K562 (cell line): ENCODE results near the gene NUMB. TPM values are rescaled to one million over a fixed set of nuclear protein-coding genes. Genes with fewer than 3 reads are reported as not detected.

ENCODE experiments used
- ATAC-seq: fragments of 200-7000 bp; cut with Tn5 transposase; 3 replicates; pipeline ENCODE4 v1.9.1; 2020; ENCODE audit warnings: moderate library complexity
- BruUV-seq: library from RNA; stranded (reverse); fragments of 400-500 nt; replicated peaks from 2 replicates; lab custom pipeline; 2021; lab: Mats Ljungman, UMichigan
- CTCF ChIA-PET: fragments of 300-600 bp; formaldehyde crosslinking; extraction: SDS; loops from one replicate; lab custom pipeline; 2021; ENCODE audit warnings: low intra/inter-chr PET ratio; lab: Yijun Ruan, JAX
- POLR2A ChIA-PET: fragments of 300-600, 350-650 bp; sonication (Branson Sonifier 250); formaldehyde crosslinking; extraction: SDS; loops from one replicate; lab custom pipeline; 2021; ENCODE audit warnings: antibody characterized with exemption, inconsistent platforms; lab: Yijun Ruan, JAX
- DNase-seq, 4 experiments: peaks; one replicate each; pipeline versions ENCODE4 v3.0.0 to v3.0.0-alpha.2; 2011 to 2018; ENCODE audit warnings: low spot score in 3 of 4, mixed read lengths in 3 of 4; ENCODE audit errors: extremely low read depth in 1 of 4
- FAIRE-seq: peaks from 2 replicates; lab custom pipeline; 2011; peaks lifted over from hg19 to GRCh38; lab: Jason Lieb, UNC
- H2AFZ ChIP-seq: 2 replicates; pipeline ENCODE4 v1.6.0; 2011; ENCODE audit warnings: low read depth, low read length, control low read depth, inconsistent platforms
- H3K27ac ChIP-seq: fragments of 200-600 bp; 3 replicates; pipeline ENCODE4 v1.8.0; 2011; ENCODE audit warnings: low read depth, mild to moderate bottlenecking, control low read depth, inconsistent platforms, low read length, moderate library complexity, mixed read lengths; ENCODE audit errors: extremely low read depth
- H3K27me3 ChIP-seq, 2 experiments: fragments of 300-600 bp in 1 of 2; 2 replicates in 1 of 2; 3 replicates in 1 of 2; pipeline versions ENCODE4 v1.6.0 to v1.8.0; 2011; ENCODE audit warnings: inconsistent platforms in 2 of 2, low read length in 2 of 2, mild to moderate bottlenecking in 1 of 2, mixed read lengths in 1 of 2, moderate library complexity in 1 of 2; ENCODE audit not compliant: control insufficient read depth in 2 of 2, insufficient read depth in 2 of 2
- H3K36me3 ChIP-seq: fragments of 300-600 bp; 3 replicates; pipeline ENCODE4 v1.8.0; 2011; ENCODE audit warnings: mild to moderate bottlenecking, low read length, inconsistent platforms; ENCODE audit not compliant: control insufficient read depth, insufficient read depth
- H3K4me1 ChIP-seq, 2 experiments: fragments of 200-600 bp in 1 of 2; replicated peaks in 1 of 2; 2 replicates in 1 of 2; 3 replicates in 1 of 2; pipeline versions ENCODE4 v1.5.1 to v1.8.0; 2011; ENCODE audit warnings: inconsistent platforms in 2 of 2, low read length in 2 of 2, mild to moderate bottlenecking in 1 of 2, mixed read lengths in 1 of 2, moderate library complexity in 1 of 2; ENCODE audit not compliant: control insufficient read depth in 2 of 2, insufficient read depth in 2 of 2
- H3K4me2 ChIP-seq: 2 replicates; pipeline ENCODE4 v1.6.1; 2011; ENCODE audit warnings: low read length, control low read depth, inconsistent platforms, mixed read lengths; ENCODE audit not compliant: insufficient read depth
- H3K4me3 ChIP-seq: fragments of 200-600 bp; sonication (generic), shearing (Covaris generic); 2 replicates; pipeline ENCODE4 v1.5.1; 2016; ENCODE audit warnings: control low read depth, inconsistent platforms
- H3K79me2 ChIP-seq: fragments of 200-600 bp; 3 replicates; pipeline ENCODE4 v1.8.0; 2011; ENCODE audit warnings: low read length, inconsistent platforms; ENCODE audit not compliant: control insufficient read depth, insufficient read depth
- H3K9ac ChIP-seq, 2 experiments: 2 replicates each; pipeline versions ENCODE4 v1.6.0 to v1.6.1; 2011; ENCODE audit warnings: low read depth in 2 of 2, low read length in 2 of 2, control low read depth in 1 of 2, inconsistent platforms in 1 of 2, mild to moderate bottlenecking in 1 of 2, mixed read lengths in 1 of 2; ENCODE audit not compliant: insufficient read depth in 1 of 2
- H3K9me1 ChIP-seq: one replicate; pipeline ENCODE4 v1.6.0; 2011; ENCODE audit warnings: inconsistent platforms, mild to moderate bottlenecking, low read length, moderate library complexity; ENCODE audit not compliant: control insufficient read depth, insufficient read depth
- H3K9me3 ChIP-seq: replicated peaks from 2 replicates; pipeline ENCODE4 v1.5.1; 2011; ENCODE audit warnings: low read depth, low read length, inconsistent platforms; ENCODE audit not compliant: control insufficient read depth, insufficient read depth
- H4K20me1 ChIP-seq: replicated peaks from 2 replicates; pipeline ENCODE4 v1.6.1; 2011; ENCODE audit warnings: low read length, inconsistent platforms, mixed read lengths; ENCODE audit not compliant: control insufficient read depth, insufficient read depth
- MXI1 ChIP-seq: IDR thresholded peaks from 2 replicates; pipeline ENCODE4 v1.6.1; 2011; ENCODE audit warnings: low read depth, mild to moderate bottlenecking, improper control_type of control experiment, low read length
- TRIM28 ChIP-seq: fragments of 450-650 bp; IDR thresholded peaks from 2 replicates; pipeline ENCODE4 v1.6.1; 2017
- ZBTB7A ChIP-seq: IDR thresholded peaks from 2 replicates; pipeline ENCODE4 v1.6.1; 2011; ENCODE audit warnings: low read depth, mild to moderate bottlenecking, low read length, moderate library complexity, borderline replicate concordance; ENCODE audit not compliant: control insufficient read depth
- WGBS: fragments of 100-300 bp; shearing (Covaris generic); methylation state at CpG from one replicate; pipeline ENCODE4 v1.1.6; 2016; ENCODE audit warnings: low coverage, mixed read lengths; ENCODE audit not compliant: insufficient coverage; ENCODE audit errors: missing lambda C conversion rate; 5-methylcytosine and 5-hydroxymethylcytosine counted together
- in situ Hi-C: fragments of 300-500 bp; cut with MboI; formaldehyde crosslinking; loops from 4 replicates; pipeline ENCODE4 v1.15.0; 2018; ENCODE audit warnings: inconsistent platforms, mixed read lengths
- intact Hi-C: fragments of 100-400 bp; cut with micrococcal nuclease; formaldehyde crosslinking; loops from 2 replicates; pipeline ENCODE4 v1.14.2; 2022
- polyA plus RNA-seq, 8 experiments: library from polyadenylated mRNA; depleted of rRNA in 4 of 8; stranded (reverse) in 5 of 8; unstranded in 3 of 8; fragments of >200 nt; fragmentation: Nextera tagmentation in 2 of 8; fragmentation: Illumina TruSeq in 1 of 8; extraction: Ambion mirVana in 2 of 8; extraction: Trizol in 1 of 8; gene quantifications; 2 replicates each; pipeline versions ENCODE4 v1.2.1 to v1.2.3, GENCODE V29; 2011 to 2014; ENCODE audit warnings: inconsistent platforms in 1 of 8, missing spikeins in 1 of 8
- total RNA-seq, 7 experiments: library from RNA; depleted of rRNA in 6 of 7; stranded (reverse); fragments of >200 nt in 6 of 7; fragmentation: Illumina TruSeq in 2 of 7; extraction: Trizol in 2 of 7; gene quantifications; 2 replicates each; pipeline versions ENCODE4 v1.2.1 to v1.2.3, GENCODE V29; 2011 to 2021; ENCODE audit warnings: low replicate concordance in 1 of 7

Gene NUMB
- total and polyA plus RNA-seq, 9 of the 15 experiments (the other 6 are each of a cell fraction or from before 2014, with no cell fraction given): 13.5 to 54.0 (median 32.3) TPM

DNA sequence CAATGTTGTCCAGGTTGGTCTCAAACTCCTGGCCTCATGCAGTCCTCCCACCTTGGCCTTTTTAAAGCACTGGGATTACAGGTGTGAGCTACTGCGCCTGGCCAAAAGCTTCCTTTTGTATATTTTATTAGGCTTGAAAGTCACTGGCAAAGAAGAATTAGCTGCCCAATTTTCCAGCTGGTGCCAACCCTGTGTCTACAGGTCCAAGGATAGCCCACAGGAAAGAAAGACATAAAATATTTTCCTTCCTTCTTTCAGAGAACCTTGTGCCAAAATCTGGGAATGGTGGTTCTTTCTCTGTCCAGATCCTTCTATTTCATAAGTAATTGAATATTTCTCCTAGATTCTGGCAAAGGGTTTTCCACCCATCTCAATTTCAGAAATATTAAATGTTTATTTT, 84.1 kb downstream of the NUMB start:
- no peak for TF ChIP-seq TRIM28
- TF ChIP-seq ZBTB7A: no peak
- in situ Hi-C loops: no loop called here
- ChIA-PET CTCF (no interaction called here), POLR2A (interaction anchor here (0.8 kb wide), 1 partner anchor 12 kb away, joined by 4 read pairs; no protein-coding TSS in a partner anchor)
- no peak overlapping the region for H3K4me3 ChIP-seq
- no peaks in the 10 kb centered on the region for H4K20me1 ChIP-seq
- no peaks in the 10 kb centered on the region for H3K4me1 ChIP-seq
- DNase-seq (no peak), FAIRE-seq (no peak), ATAC-seq (no peak)
- H3K9ac ChIP-seq: no peak overlapping the region
- H3K9me1 ChIP-seq: no peaks in the 10 kb centered on the region
- no peak overlapping the region for H2AFZ ChIP-seq
- BruUV-seq: no TSS peak
- H3K27me3 ChIP-seq: no peaks in the 10 kb centered on the region
- H3K4me2 ChIP-seq: no peak overlapping the region
- H3K27ac ChIP-seq: no peak overlapping the region
- WGBS: 100% methylated on average over 1 of the region's 1 CpG
- peaks cover 27% of the 10 kb centered on the region for H3K79me2 ChIP-seq
- no peaks in the 10 kb centered on the region for H3K9me3 ChIP-seq
- H3K36me3 ChIP-seq: no peaks in the 10 kb centered on the region
- intact Hi-C loops: no loop called here

DNA sequence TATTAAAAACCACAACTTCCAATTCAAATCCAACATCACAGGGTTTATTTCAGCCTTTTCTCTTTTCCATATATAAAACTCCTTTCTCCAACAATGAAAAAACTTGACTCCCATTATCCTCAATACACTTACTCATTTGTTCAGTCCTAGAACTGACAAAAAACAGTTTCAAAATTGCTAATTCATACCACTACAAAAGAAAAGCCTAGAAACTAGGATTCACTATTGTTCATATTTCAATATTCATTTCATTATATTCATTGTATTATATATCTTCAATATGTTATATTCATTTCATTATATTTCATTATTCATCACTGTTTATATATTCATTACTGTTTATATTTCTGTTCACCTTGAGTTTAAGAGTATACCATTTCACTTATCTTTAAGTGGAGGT, 85.8 kb downstream of the NUMB start:
- H3K4me3 ChIP-seq: no peak overlapping the region
- no peak for TF ChIP-seq MXI1
- TF ChIP-seq, all 486 proteins: peak for 0
- H3K27me3 ChIP-seq: no peaks in the 10 kb centered on the region
- no peaks in the 10 kb centered on the region for H3K36me3 ChIP-seq
- H3K79me2 ChIP-seq: peaks cover 24% of the 10 kb centered on the region
- POLR2A ChIA-PET: no interaction called here
- no peak for DNase-seq
- no peak overlapping the region for H3K27ac ChIP-seq
- intact Hi-C loops (no loop called here), in situ Hi-C loops (no loop called here)
- no peak overlapping the region for H2AFZ ChIP-seq
- no peak for ATAC-seq
- FAIRE-seq: no peak
- no peak overlapping the region for H3K9ac ChIP-seq
- no TSS peak for BruUV-seq
- no peak overlapping the region for H3K4me2 ChIP-seq
- no peaks in the 10 kb centered on the region for H4K20me1 ChIP-seq
- H3K9me3 ChIP-seq: no peaks in the 10 kb centered on the region
- CTCF ChIA-PET: no interaction called here
- no peaks in the 10 kb centered on the region for H3K4me1 ChIP-seq
- H3K9me1 ChIP-seq: no peaks in the 10 kb centered on the region
